Right lobe of liver (tissue), 6 donors: ENCODE measurements around the gene MYRIP. TPM values are rescaled to one million over a fixed set of nuclear protein-coding genes. Genes with fewer than 3 reads are reported as not detected.

Experiments used
- ATAC-seq, 4 donors: fragments of 200-7000 bp; cut with Tn5 transposase; one replicate each; pipeline ENCODE4 v1.9.1; 2020; ENCODE audit warnings: mild to moderate bottlenecking in 4 of 4, moderate library complexity in 4 of 4
- DNase-seq, 3 donors: peaks; one replicate each; pipeline ENCODE4 v3.0.0-alpha.2; 2020
- H3K27ac ChIP-seq, 3 donors: fragments of 200-600 bp; one replicate each; pipeline ENCODE4 v1.8.0; 2022
- H3K27me3 ChIP-seq, 2 donors: fragments of 200-600 bp; one replicate each; pipeline ENCODE4 v1.8.0; 2022
- H3K36me3 ChIP-seq, 4 donors: fragments of 200-600 bp; sonication (generic) in 1 of 4; one replicate each; pipeline versions ENCODE4 v1.5.1 to v1.8.0; 2017 to 2022; ENCODE audit warnings: control low read depth in 1 of 4
- H3K4me1 ChIP-seq, 4 donors: fragments of 200-600 bp; sonication (generic) in 1 of 4; one replicate each; pipeline versions ENCODE4 v1.5.1 to v1.8.0; 2017 to 2022; ENCODE audit warnings: control low read depth in 1 of 4
- H3K4me3 ChIP-seq, 3 donors: fragments of 200-600 bp; one replicate each; pipeline ENCODE4 v1.8.0; 2022
- H3K9me3 ChIP-seq, 4 donors: fragments of 200-600 bp; sonication (generic) in 1 of 4; one replicate each; pipeline versions ENCODE4 v1.5.1 to v1.8.0; 2017 to 2022; ENCODE audit warnings: control low read depth in 1 of 4
- POLR2A ChIP-seq: fragments of 450-650 bp; IDR thresholded peaks from one replicate; pipeline ENCODE4 v1.6.1; 2017; ENCODE audit warnings: antibody characterized with exemption, mild to moderate bottlenecking
- WGBS: methylation state at CpG from one replicate; pipeline ENCODE4 v1.1.6; 2018; ENCODE audit warnings: low coverage, low lambda C conversion rate; ENCODE audit not compliant: insufficient coverage; ENCODE audit errors: missing lambda C conversion rate; 5-methylcytosine and 5-hydroxymethylcytosine counted together
- intact Hi-C, 2 donors: fragments of 100-400 bp; cut with DNase I; formaldehyde crosslinking; loops; one replicate each; pipeline versions ENCODE4 v1.11.2 to v1.14.1; 2022
- total RNA-seq, 6 experiments: library from RNA; depleted of rRNA in 2 of 6; stranded (reverse); fragments of >200 nt in 2 of 6; fragmentation: NEBNext Ultra II Directional in 3 of 6; extraction: Animal tissue kit (Norgen Biotek cat#: 25700) in 3 of 6; gene quantifications; one replicate each; pipeline versions ENCODE4 v1.1.0 to v1.2.4, GENCODE V29; 2016 to 2023
- TF ChIP-seq, protein P1 (sequence below), 4 donors: fragments of 200-600 bp in 3 of 4; fragments of 450-650 bp in 1 of 4; IDR thresholded peaks; one replicate each; pipeline versions ENCODE4 v1.5.1 to v1.8.0; 2016 to 2022; ENCODE audit warnings: antibody characterized with exemption in 4 of 4, mild to moderate bottlenecking in 2 of 4
- donor health status: DM: no; HTN: yes; CAD: no.
- donor health status: DM: no; HTN: no; CAD: no.
- donor health status: DM: no; HTN: no; CAD: no.
- donor health status: DM: no; HTN: yes; CAD: no.
- donor health status: DM: no; HTN: yes; CAD: no.

The MYRIP gene
- total RNA-seq, 6 experiments from 2014 or later, result 14.3 to 23.2 (median 19.0) TPM

DNA sequence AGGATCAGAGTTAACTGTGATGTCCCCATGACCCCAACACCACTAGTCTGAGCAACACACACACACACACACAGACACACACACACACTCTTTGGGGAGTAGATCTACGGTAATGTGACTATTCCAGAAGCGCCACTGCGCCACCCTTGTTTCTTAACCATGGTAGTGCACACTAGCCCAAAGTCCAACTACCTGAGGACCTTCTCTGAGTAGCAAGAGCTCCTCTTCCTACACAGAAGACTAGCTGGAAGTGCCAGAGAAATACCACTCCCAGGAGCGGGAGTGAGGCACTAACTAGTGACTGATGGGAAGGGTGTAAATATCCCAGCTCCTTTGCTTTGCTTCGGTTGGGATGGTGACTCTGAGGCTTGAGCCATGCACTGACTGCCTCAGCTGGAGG, 404.1 kb downstream of the MYRIP start:
- intact Hi-C loops, result no loop called here
- ATAC-seq (no peak), DNase-seq (no peak)
- no peak overlapping the region for H3K27ac ChIP-seq
- no peaks in the 10 kb centered on the region for H3K27me3 ChIP-seq
- H3K36me3 ChIP-seq, result no peaks in the 10 kb centered on the region
- no peaks in the 10 kb centered on the region for H3K9me3 ChIP-seq
- TF ChIP-seq POLR2A, result no peak
- TF ChIP-seq, protein P1, sequence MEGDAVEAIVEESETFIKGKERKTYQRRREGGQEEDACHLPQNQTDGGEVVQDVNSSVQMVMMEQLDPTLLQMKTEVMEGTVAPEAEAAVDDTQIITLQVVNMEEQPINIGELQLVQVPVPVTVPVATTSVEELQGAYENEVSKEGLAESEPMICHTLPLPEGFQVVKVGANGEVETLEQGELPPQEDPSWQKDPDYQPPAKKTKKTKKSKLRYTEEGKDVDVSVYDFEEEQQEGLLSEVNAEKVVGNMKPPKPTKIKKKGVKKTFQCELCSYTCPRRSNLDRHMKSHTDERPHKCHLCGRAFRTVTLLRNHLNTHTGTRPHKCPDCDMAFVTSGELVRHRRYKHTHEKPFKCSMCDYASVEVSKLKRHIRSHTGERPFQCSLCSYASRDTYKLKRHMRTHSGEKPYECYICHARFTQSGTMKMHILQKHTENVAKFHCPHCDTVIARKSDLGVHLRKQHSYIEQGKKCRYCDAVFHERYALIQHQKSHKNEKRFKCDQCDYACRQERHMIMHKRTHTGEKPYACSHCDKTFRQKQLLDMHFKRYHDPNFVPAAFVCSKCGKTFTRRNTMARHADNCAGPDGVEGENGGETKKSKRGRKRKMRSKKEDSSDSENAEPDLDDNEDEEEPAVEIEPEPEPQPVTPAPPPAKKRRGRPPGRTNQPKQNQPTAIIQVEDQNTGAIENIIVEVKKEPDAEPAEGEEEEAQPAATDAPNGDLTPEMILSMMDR (IDR thresholded peaks at IDR 0.05), result no peak
- no peak overlapping the region for H3K4me3 ChIP-seq
- WGBS, result 0% methylated on average over 1 of the region's 5 CpGs
- H3K4me1 ChIP-seq, result no peaks in the 10 kb centered on the region

DNA sequence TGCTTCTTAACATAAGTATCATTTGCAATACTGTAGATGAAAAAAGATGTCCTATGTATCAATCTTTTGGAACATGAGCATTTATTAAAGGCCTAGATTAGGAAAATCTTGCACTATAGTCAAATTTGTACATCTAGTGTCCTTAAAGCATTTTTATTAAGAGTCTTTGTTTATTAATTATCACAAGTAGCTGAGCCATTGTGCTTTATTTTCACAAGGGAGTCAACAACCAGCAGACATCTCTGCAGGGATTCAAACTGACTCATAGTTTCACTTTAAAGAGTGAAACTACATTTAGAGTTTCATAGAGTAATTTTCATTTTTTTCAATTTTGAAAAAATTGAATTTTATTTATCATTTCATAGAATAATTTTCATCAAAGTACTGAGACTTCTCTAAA, 405.6 kb downstream of the MYRIP start:
- Histone ChIP-seq H3K4me1 (no peaks in the 10 kb centered on the region), H3K27ac (no peak overlapping the region), H3K4me3 (no peak overlapping the region), H3K36me3 (no peaks in the 10 kb centered on the region), H3K27me3 (no peaks in the 10 kb centered on the region), H3K9me3 (no peaks in the 10 kb centered on the region)
- intact Hi-C loops, result no loop called here
- no peak for DNase-seq
- no peak for TF ChIP-seq POLR2A
- TF ChIP-seq, protein P1 (IDR thresholded peaks at IDR 0.05), result no peak
- no peak for ATAC-seq

DNA sequence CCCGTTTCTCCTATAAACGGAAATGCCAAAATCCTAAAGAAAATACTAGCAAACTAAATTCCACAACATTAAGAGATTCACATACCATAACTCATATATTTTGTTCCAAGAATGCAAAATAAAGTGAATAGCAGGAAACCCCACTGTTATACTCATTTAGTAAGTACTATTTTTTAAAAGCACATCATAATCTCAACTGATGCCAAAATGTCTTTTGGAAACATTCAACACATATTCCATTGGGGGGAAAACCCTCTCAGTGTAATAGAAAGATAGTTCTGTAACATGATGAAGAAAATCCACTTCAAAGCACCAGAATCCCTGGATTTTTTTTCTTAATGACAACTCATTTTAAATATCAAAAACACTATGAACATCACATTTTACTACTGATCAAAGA, 407.1 kb downstream of the MYRIP start:
- DNase-seq (no peak), ATAC-seq (no peak)
- H3K27me3 ChIP-seq, result no peaks in the 10 kb centered on the region
- intact Hi-C loops, result no loop called here
- H3K4me1 ChIP-seq, result no peaks in the 10 kb centered on the region
- no peaks in the 10 kb centered on the region for H3K36me3 ChIP-seq
- no peak for TF ChIP-seq POLR2A
- TF ChIP-seq, protein P1 (IDR thresholded peaks at IDR 0.05), result no peak
- H3K4me3 ChIP-seq, result no peak overlapping the region
- H3K9me3 ChIP-seq, result no peaks in the 10 kb centered on the region
- H3K27ac ChIP-seq, result no peak overlapping the region
- WGBS, result 73% methylated on average over 2 of the region's 2 CpGs

DNA sequence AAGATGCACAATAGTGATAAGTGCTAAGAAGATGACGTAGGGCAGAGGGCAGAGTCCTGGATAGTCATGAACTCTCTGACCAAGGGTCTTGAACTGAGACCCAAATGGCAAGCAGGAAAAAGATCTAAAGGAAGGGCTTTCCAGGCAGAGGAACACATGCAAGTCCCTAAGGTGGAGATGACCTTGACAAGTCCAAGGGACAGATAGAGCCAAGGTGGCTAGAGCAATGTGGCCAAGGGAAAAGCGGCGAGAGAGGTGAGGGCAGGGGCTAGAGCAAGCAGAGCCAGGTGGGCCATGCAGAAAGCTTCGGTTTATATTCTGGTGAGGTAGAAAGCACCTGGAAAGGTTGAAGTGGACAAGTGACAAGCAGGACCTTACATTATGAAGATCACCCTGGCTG, 414.4 kb downstream of the MYRIP start:
- ATAC-seq (no peak), DNase-seq (no peak)
- Histone ChIP-seq H3K9me3 (no peaks in the 10 kb centered on the region), H3K36me3 (no peaks in the 10 kb centered on the region), H3K27me3 (no peaks in the 10 kb centered on the region), H3K27ac (no peak overlapping the region), H3K4me1 (no peaks in the 10 kb centered on the region), H3K4me3 (no peak overlapping the region)
- 90% methylated on average over 4 of the region's 4 CpGs for WGBS
- intact Hi-C loops, result no loop called here
- no peak for TF ChIP-seq POLR2A
- TF ChIP-seq, protein P1 (IDR thresholded peaks at IDR 0.05), result no peak

DNA sequence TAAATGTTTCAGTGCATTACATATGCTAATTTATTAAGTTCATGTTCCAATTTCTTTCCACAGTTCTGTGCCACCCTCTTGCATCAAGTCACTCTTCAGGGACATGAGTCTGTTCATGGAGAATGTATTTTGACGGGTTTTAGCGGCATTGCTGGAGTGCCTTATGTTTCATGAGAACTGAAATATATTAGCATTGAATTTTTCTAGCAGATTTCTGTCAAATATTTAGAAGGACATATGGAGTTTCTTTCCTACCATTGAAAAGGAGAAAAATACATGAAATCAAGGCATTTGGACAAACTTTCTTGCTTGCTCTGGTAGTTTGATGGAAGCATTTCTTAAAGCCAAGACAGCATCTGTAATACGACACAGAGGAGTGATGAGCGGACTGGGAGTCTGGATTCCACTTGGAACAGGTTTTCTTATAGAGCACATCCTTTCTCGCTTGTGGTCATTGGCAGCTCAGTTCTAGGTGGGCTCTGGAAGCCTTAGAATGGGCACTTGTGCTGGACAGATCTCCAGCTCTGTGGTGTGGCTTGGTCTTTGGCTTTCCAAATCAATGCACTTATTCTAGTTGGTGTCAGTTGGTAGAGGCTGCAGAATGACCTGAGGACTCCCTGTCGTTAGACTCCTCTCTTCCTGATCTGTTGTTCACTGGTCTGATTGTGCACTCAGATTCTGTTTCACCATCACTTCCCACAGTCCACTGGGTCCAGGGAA, 415.5 kb downstream of the MYRIP start:
- Histone ChIP-seq H3K36me3 (no peaks in the 10 kb centered on the region), H3K4me3 (no peak overlapping the region), H3K27ac (no peak overlapping the region), H3K4me1 (no peaks in the 10 kb centered on the region), H3K9me3 (no peaks in the 10 kb centered on the region), H3K27me3 (no peaks in the 10 kb centered on the region)
- DNase-seq (no peak), ATAC-seq (no peak)
- intact Hi-C loops, result no loop called here
- TF ChIP-seq, protein P1 (IDR thresholded peaks at IDR 0.05), result no peak
- no peak for TF ChIP-seq POLR2A
- 98% methylated on average over 5 of the region's 6 CpGs for WGBS
